HepG2 (cell line): ENCODE data around the gene MAP3K14. TPM values are rescaled to one million over a fixed set of nuclear protein-coding genes. Genes with fewer than 3 reads are reported as not detected.
A peak's percentile ranks its signal among the peaks of the same experiment; 100 is the strongest.

Experiments used
- ARID2 ChIP-seq: sonication (generic); formaldehyde crosslinking; IDR thresholded peaks from 2 replicates; pipeline ENCODE4 v1.8.1; 2022; ENCODE audit warnings: mild to moderate bottlenecking, missing genetic modification reagents, borderline replicate concordance
- GTF2F1 ChIP-seq: fragments of 150-350 bp; IDR thresholded peaks from 2 replicates; pipeline ENCODE4 v1.6.1; 2014; ENCODE audit warnings: low read length
- GTF3A ChIP-seq: sonication (generic); formaldehyde crosslinking; conservative IDR thresholded peaks from 2 replicates; pipeline ENCODE4 v1.4.0; 2020; ENCODE audit warnings: mild to moderate bottlenecking, missing genetic modification reagents
- HDAC1 ChIP-seq: sonication (generic); formaldehyde crosslinking; IDR thresholded peaks from 2 replicates; pipeline ENCODE4 v1.5.1; 2020; ENCODE audit warnings: mild to moderate bottlenecking, missing genetic modification reagents
- IRX3 ChIP-seq: sonication (generic); formaldehyde crosslinking; IDR thresholded peaks from 2 replicates; pipeline ENCODE4 v1.8.1; 2023; ENCODE audit warnings: mild to moderate bottlenecking, low read depth, missing genetic modification reagents, borderline replicate concordance
- KDM1A ChIP-seq: IDR thresholded peaks from 2 replicates; pipeline ENCODE4 v1.6.1; 2016; ENCODE audit warnings: missing compliant biosample characterization
- MTA1 ChIP-seq: sonication (generic); formaldehyde crosslinking; IDR thresholded peaks from 2 replicates; pipeline ENCODE4 v1.4.0; 2020; ENCODE audit warnings: missing genetic modification reagents, mild to moderate bottlenecking, borderline replicate concordance
- PHF8 ChIP-seq: sonication (generic); formaldehyde crosslinking; IDR thresholded peaks from 2 replicates; pipeline ENCODE4 v1.5.0; 2020; ENCODE audit warnings: missing genetic modification reagents
- RFX3 ChIP-seq: IDR thresholded peaks from 2 replicates; pipeline ENCODE4 v1.6.1; 2016; ENCODE audit warnings: missing biosample characterization, missing genetic modification reagents
- SALL2 ChIP-seq: sonication (generic); formaldehyde crosslinking; IDR thresholded peaks from 2 replicates; pipeline ENCODE4 v1.8.1; 2023; ENCODE audit warnings: mild to moderate bottlenecking, missing genetic modification reagents, inconsistent platforms
- SPEN ChIP-seq: sonication (generic); formaldehyde crosslinking; IDR thresholded peaks from 2 replicates; pipeline ENCODE4 v1.5.1; 2020; ENCODE audit warnings: low read depth, mild to moderate bottlenecking, missing genetic modification reagents
- ZNF180 ChIP-seq: sonication (generic); formaldehyde crosslinking; IDR thresholded peaks from 2 replicates; pipeline ENCODE4 v1.4.0; 2020; ENCODE audit warnings: low read depth, missing genetic modification reagents, borderline replicate concordance
- ZNF335 ChIP-seq: sonication (generic); formaldehyde crosslinking; IDR thresholded peaks from 2 replicates; pipeline ENCODE4 v1.4.0; 2020; ENCODE audit warnings: missing genetic modification reagents
- polyA plus RNA-seq, 8 experiments: library from polyadenylated mRNA; depleted of rRNA in 3 of 8; stranded (reverse) in 7 of 8; unstranded in 1 of 8; fragments of >200 nt; fragmentation: Illumina TruSeq in 4 of 8; extraction: Trizol in 4 of 8; gene quantifications; 2 replicates each; pipeline versions ENCODE4 v1.2.1 to v1.2.3, GENCODE V29; 2011 to 2016; ENCODE audit warnings: low read depth in 4 of 8, missing spikeins in 1 of 8, mixed read lengths in 1 of 8; ENCODE audit not compliant: insufficient read depth in 1 of 8
- total RNA-seq, 5 experiments: library from RNA; depleted of rRNA; stranded (reverse); fragments of >200 nt; fragmentation: Illumina TruSeq; extraction: Trizol; gene quantifications; 2 replicates each; pipeline ENCODE4 v1.2.3, GENCODE V29; 2016; ENCODE audit warnings: low read depth in 1 of 5
- TF ChIP-seq, protein P1 (sequence below): sonication (generic); formaldehyde crosslinking; IDR thresholded peaks from 2 replicates; pipeline ENCODE4 v1.4.0; 2020; ENCODE audit warnings: mild to moderate bottlenecking, missing genetic modification reagents
- TF ChIP-seq, protein P2 (sequence below): fragments of 450-650 bp; IDR thresholded peaks from 2 replicates; pipeline ENCODE4 v1.6.1; 2017
- TF ChIP-seq, protein P3 (sequence below): sonication (generic); formaldehyde crosslinking; IDR thresholded peaks from 2 replicates; pipeline ENCODE4 v1.8.0; 2022; ENCODE audit warnings: mild to moderate bottlenecking, missing genetic modification reagents; ENCODE audit not compliant: insufficient replicate concordance
- TF ChIP-seq, protein P4 (sequence below): sonication (generic); formaldehyde crosslinking; IDR thresholded peaks from 2 replicates; pipeline ENCODE4 v1.4.0; 2020; ENCODE audit warnings: missing genetic modification reagents
- TF ChIP-seq, protein P5 (sequence below): fragments of 450-650 bp; IDR thresholded peaks from 2 replicates; pipeline ENCODE4 v1.6.1; 2017; ENCODE audit warnings: mild to moderate bottlenecking

Gene MAP3K14
- total and polyA plus RNA-seq, 2 of the 13 experiments (the other 11 are each of a cell fraction or from before 2014, with no cell fraction given), result 2.6 TPM

DNA sequence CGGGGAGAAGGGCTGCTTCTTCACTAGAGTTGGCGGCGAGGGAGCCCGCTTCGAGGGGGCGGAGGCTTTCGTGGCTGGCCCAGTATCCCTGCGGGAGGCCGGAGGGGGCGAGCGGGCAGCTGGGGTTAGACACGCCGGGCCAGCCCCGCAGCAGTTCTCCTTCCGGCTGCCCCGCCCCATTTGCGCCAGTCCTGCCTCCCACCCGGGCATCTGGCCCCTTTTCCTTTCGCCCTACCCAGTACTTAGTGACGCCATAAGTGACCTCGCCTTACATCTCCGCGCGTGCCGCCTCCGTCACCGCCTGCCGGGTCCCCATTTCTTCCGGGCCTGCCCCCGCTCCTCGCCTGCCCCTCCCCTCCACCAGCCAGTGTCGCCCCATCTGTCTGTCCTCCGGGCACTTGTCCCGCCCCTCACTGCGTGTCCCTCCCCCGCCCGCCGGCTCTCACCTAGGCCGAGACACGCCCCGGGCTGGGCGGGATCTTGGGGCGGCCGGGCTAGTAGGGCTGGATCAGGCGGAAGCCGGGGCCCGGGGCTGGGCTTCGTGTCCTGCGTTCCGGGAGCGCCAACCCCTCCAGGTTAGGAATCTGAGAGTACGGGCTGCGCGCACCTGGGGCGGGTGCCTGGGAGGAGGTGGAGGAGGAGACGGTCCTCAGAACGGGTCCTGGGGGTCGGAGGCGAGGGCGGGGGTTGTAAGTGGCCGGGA is 69.2 kb downstream of the MAP3K14 start (continued):
- TF ChIP-seq, protein P1, sequence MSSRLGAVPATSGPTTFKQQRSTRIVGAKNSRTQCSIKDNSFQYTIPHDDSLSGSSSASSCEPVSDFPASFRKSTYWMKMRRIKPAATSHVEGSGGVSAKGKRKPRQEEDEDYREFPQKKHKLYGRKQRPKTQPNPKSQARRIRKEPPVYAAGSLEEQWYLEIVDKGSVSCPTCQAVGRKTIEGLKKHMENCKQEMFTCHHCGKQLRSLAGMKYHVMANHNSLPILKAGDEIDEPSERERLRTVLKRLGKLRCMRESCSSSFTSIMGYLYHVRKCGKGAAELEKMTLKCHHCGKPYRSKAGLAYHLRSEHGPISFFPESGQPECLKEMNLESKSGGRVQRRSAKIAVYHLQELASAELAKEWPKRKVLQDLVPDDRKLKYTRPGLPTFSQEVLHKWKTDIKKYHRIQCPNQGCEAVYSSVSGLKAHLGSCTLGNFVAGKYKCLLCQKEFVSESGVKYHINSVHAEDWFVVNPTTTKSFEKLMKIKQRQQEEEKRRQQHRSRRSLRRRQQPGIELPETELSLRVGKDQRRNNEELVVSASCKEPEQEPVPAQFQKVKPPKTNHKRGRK (CRISPR knock-in tag), result no peak
- peak; percentile 86; the same call in 1 of the 2 replicates for TF ChIP-seq SALL2 (CRISPR knock-in tag)
- no peak for TF ChIP-seq SPEN (CRISPR knock-in tag)
- TF ChIP-seq, protein P2, sequence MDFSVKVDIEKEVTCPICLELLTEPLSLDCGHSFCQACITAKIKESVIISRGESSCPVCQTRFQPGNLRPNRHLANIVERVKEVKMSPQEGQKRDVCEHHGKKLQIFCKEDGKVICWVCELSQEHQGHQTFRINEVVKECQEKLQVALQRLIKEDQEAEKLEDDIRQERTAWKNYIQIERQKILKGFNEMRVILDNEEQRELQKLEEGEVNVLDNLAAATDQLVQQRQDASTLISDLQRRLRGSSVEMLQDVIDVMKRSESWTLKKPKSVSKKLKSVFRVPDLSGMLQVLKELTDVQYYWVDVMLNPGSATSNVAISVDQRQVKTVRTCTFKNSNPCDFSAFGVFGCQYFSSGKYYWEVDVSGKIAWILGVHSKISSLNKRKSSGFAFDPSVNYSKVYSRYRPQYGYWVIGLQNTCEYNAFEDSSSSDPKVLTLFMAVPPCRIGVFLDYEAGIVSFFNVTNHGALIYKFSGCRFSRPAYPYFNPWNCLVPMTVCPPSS, result no peak
- peak; percentile 55; the same call in 1 of the 2 replicates for TF ChIP-seq HDAC1 (CRISPR knock-in tag)
- TF ChIP-seq, protein P3, sequence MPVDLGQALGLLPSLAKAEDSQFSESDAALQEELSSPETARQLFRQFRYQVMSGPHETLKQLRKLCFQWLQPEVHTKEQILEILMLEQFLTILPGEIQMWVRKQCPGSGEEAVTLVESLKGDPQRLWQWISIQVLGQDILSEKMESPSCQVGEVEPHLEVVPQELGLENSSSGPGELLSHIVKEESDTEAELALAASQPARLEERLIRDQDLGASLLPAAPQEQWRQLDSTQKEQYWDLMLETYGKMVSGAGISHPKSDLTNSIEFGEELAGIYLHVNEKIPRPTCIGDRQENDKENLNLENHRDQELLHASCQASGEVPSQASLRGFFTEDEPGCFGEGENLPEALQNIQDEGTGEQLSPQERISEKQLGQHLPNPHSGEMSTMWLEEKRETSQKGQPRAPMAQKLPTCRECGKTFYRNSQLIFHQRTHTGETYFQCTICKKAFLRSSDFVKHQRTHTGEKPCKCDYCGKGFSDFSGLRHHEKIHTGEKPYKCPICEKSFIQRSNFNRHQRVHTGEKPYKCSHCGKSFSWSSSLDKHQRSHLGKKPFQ (CRISPR knock-in tag), result peak; percentile 71
- no peak for TF ChIP-seq IRX3 (CRISPR knock-in tag)
- TF ChIP-seq ZNF180 (CRISPR knock-in tag), result no peak
- TF ChIP-seq GTF3A, result no peak
- peak; percentile 67; the same call in 1 of the 2 replicates for TF ChIP-seq ARID2
- no peak for TF ChIP-seq ZNF335 (CRISPR knock-in tag)
- peak; percentile 71 for TF ChIP-seq PHF8 (CRISPR knock-in tag)
- peak; percentile 74; the same call in 1 of the 2 replicates for TF ChIP-seq KDM1A
- TF ChIP-seq, protein P4, sequence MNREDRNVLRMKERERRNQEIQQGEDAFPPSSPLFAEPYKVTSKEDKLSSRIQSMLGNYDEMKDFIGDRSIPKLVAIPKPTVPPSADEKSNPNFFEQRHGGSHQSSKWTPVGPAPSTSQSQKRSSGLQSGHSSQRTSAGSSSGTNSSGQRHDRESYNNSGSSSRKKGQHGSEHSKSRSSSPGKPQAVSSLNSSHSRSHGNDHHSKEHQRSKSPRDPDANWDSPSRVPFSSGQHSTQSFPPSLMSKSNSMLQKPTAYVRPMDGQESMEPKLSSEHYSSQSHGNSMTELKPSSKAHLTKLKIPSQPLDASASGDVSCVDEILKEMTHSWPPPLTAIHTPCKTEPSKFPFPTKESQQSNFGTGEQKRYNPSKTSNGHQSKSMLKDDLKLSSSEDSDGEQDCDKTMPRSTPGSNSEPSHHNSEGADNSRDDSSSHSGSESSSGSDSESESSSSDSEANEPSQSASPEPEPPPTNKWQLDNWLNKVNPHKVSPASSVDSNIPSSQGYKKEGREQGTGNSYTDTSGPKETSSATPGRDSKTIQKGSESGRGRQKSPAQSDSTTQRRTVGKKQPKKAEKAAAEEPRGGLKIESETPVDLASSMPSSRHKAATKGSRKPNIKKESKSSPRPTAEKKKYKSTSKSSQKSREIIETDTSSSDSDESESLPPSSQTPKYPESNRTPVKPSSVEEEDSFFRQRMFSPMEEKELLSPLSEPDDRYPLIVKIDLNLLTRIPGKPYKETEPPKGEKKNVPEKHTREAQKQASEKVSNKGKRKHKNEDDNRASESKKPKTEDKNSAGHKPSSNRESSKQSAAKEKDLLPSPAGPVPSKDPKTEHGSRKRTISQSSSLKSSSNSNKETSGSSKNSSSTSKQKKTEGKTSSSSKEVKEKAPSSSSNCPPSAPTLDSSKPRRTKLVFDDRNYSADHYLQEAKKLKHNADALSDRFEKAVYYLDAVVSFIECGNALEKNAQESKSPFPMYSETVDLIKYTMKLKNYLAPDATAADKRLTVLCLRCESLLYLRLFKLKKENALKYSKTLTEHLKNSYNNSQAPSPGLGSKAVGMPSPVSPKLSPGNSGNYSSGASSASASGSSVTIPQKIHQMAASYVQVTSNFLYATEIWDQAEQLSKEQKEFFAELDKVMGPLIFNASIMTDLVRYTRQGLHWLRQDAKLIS (CRISPR knock-in tag), result no peak
- peak; percentile 86; the same call in 1 of the 2 replicates for TF ChIP-seq MTA1 (CRISPR knock-in tag)
- TF ChIP-seq GTF2F1, result no peak
- TF ChIP-seq, protein P5, sequence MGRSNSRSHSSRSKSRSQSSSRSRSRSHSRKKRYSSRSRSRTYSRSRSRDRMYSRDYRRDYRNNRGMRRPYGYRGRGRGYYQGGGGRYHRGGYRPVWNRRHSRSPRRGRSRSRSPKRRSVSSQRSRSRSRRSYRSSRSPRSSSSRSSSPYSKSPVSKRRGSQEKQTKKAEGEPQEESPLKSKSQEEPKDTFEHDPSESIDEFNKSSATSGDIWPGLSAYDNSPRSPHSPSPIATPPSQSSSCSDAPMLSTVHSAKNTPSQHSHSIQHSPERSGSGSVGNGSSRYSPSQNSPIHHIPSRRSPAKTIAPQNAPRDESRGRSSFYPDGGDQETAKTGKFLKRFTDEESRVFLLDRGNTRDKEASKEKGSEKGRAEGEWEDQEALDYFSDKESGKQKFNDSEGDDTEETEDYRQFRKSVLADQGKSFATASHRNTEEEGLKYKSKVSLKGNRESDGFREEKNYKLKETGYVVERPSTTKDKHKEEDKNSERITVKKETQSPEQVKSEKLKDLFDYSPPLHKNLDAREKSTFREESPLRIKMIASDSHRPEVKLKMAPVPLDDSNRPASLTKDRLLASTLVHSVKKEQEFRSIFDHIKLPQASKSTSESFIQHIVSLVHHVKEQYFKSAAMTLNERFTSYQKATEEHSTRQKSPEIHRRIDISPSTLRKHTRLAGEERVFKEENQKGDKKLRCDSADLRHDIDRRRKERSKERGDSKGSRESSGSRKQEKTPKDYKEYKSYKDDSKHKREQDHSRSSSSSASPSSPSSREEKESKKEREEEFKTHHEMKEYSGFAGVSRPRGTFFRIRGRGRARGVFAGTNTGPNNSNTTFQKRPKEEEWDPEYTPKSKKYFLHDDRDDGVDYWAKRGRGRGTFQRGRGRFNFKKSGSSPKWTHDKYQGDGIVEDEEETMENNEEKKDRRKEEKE, result no peak
- TF ChIP-seq RFX3, result no peak
